ENCODE measurements around the gene VOPP1.
A peak's percentile ranks its signal among the peaks of the same experiment; 100 is the strongest.
"Not testable (repeated sequence)": the region's sequence is repeated elsewhere in the genome, so short reads cannot be mapped to it uniquely, and the experiment has no call there.

VOPP1 gene

DNA sequence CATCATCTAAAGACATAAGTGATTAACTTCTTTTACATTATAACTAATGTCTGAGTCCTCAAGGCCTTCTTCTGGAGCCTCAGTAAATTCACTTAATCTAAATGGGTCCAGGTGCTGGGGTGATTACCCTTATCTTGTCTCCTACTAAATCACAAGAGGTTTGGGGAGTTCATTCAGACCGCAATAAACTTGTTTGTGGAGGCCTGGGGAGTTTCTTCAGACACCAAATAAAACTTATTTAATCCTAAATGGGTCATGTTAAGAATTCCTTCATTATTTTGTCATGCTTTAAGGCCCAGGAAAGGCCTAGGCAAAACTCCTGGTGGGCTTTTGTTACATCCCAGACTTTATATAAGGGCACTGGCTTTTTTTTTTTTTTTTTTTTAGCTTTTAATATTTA lies 62.1 kb downstream of the VOPP1 start:
- not testable (repeated sequence) for DNase-seq (ENCODE audit: low spot score)

DNA sequence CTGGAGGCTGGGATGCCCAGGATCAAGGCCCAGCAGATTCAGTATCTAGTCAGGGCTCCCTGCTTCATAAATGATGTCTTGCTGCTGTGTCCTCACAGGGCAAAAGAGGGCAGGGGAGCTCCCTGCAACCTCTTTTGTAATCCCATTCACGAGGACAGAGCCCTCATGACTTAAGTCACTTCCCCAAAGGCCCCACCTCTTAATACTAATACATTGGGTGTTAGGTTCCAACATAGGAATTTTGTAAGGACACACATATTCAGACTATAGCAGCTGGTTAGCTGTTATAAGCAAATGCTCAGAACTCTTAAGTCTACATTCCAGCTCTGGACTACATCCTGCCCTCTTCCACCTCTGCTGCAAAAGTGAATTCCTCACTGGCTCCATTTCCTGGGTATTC lies 63.0 kb downstream of the VOPP1 start:
- DNase-seq (ENCODE audit: low spot score), result no peak

DNA sequence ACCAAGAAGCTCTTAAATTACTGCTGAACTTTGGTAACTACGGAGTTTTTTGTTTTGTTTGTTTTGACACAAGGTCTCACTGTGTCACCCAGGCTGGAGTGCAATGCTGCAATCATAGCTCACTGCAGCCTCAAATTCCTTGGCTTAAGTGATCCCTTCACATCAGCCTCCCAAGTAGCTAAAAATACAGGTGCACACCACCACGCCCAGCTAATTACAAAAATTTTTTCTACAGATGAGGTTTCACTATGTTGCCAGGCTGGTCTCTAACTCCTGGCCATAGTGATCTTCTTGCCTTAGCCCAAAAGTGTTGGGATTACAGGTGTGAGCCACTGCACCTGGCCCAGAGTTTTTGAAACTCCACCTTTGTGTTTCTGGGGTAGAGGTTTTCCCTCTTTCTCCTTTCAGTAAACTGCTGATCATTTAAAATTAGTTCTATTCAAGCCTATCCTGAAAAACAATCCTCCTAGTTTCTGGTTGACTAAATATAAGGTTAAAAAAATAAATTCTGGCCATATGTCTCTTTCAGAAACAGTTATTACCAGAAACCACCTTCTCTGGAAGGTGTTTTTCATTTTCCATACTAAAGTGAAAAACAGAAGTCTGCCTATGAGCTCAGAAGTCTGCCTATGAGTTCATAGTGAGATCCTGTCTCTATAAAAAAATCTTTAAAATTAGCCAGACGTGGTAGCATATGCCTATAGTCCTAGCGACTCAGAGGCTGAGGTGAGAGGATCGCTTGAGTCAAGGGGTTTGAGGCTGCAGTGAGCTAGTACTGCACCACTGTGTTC lies 63.9 kb downstream of the VOPP1 start:
- no peak for DNase-seq (ENCODE audit: low spot score)

DNA sequence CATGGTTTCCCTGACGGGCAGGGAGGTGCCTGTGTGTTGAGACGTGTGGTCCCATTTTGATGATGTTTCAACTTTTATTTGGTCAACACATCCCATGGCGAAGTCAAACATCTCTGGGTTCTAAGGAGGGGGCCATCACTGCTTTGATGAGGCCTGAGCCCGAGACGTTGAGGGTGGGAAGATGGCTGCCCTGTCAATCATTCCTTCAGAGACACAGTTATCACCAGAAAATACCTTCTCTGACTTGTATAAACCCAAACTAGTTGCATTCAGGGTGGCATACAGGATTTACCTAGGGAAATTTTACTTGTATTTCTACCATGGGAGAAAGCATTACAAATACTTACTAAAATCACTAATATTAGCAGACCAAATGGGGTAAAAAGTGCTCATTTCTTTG lies 64.6 kb downstream of the VOPP1 start:
- no peak for DNase-seq (ENCODE audit: low spot score)

DNA sequence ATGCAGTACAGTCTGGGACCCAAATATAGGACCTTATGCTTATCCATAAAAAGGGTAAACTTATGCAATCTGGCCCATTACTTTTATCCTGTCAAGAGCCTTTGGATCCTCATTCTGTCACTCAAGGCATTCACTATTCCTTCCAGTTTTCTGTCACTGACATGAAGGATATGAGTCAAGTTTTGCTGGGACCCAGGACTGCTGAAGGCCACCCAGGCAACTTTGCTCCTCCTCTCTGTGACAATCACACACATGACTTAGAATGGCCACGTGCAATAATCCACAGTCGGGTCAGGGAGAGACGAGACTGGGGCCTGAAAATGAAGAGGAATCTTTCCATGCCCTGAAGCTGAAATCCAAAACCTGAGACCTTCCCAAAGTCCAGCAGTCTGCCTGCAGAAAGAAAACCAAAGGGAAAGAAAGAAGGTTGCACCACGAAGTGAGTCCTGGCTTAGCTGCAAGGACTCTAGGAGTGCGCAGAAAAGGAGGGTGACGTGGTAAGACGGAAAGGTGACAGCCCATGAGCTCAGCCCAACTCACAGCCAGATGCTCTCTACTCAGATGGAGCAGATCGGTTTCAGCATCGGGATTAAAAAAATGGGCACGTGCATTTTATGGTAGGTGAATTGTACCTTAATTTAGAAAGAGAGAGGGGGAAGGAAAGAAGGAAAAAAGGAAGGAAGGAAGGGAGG lies 67.2 kb downstream of the VOPP1 start:
- DNase-seq (ENCODE audit: low spot score), result no peak

DNA sequence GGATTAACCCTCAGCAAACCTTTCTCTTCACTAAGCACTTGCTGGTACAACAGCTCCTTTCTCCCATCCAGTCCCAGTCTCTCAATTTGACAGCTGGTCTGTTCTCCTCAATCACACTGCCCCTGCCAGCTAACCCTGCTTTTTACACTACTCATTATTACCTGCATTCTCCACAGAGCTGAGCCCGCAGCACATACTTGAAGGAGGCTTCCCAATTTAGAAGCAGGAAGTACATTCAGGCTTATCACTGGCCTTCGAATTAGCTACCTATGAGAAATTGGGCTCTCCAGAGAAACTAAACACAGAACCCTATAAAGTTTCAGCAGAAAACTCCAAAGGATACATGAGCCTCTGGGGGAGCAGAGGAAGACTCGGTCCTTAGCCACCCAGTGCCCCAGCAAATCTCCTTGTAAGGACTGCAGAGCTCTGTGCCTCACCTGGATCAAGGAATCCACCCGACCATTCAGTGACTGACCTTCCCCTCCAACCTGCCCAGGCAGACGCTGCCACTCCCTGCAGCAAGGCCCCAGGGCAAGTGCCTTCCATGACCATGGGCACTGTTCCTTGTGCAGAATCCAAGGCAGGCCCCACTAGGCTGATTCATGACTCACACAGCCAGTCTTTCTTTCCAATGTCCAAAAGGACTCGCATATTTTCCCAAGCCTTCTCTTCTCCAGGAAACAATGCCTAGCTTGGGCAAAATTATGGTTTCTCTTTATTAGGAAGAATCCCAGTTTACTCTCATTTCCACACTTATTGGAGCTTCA lies 68.0 kb downstream of the VOPP1 start:
- no peak for DNase-seq (ENCODE audit: low spot score)

DNA sequence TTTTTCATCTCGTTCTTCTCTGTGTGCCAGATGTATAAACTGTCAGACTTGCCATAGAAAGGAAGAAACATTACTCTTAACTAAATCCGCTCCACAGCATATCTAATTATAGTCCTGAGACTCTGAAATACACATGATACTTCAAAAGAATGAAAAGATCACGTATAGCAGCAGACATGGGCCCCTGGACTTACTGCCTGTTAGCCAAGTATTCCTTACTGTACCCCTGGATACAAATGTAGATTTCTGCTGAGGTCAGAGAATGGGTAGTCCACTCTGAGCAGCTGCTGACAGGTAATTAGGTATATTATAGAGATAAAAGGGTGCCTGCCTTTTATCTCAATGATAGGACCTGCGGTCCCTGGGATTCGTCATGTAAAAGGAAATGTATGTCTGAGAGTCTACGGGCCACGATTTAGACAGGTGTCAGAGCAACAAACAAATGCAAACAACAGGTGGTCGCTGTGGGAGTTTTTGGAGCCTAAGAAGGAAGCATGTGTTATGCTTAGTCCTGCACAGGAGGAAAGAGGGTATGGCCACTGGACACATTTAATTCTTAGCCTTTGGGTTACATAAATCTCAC lies 69.4 kb downstream of the VOPP1 start:
- DNase-seq (ENCODE audit: low spot score), result no peak

DNA sequence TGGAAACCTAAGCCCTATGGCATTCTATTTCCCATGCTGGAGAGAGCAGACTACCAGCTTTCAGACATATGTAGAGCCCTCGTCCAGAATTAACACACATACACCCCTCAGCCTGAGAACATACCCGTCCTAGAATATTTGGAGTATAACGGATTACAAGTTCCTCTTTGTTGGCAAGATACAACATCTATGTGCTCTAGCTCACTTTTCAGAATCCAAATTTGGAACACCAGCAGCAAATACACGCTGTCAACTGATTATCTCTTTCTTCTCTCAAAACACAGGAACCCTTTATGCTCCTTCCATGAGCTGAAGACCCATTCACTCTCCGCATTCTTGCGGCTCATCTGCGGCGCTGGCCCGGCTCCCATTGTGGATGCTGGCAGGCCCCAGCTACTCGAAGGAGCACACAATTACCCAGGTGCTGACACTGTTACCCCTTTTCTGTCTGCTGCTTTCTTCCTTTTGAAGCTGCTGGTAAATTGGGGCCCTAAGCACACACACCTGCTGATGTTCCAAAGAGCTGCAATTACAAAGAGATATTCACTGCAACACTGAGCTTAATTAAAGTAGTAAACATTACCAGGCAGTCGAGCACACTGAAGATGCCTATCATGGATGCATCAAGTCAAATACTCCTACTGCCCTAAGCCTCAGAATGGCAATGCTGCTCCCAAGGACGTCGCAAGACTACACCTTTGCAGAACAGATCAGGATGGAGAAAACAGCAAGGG lies 70.0 kb downstream of the VOPP1 start:
- DNase-seq (ENCODE audit: low spot score), result no peak

DNA sequence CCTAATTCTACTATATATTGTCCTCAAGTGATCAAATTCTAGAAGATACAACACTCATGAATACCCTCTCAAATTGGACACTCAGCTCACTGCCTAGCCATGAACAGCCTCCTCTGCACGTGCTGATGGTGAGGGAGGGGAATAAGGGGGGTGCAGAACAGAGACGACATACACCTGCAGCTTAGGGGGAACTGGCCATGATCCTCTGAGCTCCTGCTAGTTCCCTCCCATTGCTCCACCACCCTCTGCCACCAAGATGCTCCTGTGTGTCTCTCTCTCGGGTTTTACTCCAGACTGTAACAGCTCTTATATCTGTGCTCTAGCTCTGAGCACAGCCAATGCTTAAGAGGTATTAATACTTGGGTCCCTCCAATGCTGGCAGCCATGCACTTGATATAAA lies 70.7 kb downstream of the VOPP1 start:
- DNase-seq (ENCODE audit: low spot score), result no peak

DNA sequence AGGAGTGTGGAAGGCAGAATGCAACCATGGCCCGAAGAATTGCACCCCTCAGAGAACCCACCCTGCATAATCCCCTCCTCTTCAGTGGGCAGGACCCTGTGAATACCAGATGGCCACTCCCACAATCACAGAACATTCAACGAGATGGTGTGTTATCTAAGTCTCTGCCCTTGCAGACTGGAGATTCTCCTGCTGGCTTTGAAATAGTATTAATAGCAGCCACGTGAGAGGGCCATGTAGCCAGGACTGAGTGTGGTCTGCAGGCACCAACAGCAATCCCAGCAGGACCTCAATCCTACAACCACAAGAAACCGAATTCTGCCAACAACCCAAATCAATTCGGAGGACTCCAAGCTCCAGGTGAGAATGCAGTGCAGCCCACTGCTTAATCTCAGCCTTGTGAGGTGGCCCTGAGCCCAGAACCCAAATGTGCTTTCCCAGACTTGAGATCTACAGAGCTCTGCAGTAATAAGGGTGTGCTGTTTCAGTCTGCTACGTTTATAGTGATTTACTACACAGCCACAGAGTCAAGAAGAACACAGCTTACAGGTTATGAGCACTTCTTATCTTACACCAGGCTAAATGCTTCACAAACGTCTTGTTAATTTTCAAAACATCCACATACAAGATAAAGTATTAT lies 72.1 kb downstream of the VOPP1 start:
- DNase-seq (ENCODE audit: low spot score), result no peak

DNA sequence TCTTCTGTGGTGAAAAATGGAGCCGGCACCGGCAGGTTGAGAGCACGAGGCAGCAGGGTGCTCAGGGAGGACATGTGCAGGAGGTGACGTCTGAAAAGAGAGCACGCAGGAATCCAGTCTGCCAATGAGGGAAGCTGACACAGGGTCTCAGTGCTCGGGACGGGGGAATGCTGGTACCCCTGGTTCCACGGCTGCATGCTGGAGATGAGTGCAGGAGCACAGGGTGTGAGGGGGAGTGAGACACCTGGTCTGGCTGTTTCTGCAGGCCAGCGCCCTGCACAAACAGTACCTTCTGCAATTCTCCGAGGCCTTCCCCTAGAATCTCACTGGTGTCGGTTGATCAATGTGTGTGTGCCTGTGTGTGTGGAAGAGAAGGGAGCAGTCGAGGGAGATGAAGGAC lies 72.7 kb downstream of the VOPP1 start:
- DNase-seq (ENCODE audit: low spot score), result no peak

DNA sequence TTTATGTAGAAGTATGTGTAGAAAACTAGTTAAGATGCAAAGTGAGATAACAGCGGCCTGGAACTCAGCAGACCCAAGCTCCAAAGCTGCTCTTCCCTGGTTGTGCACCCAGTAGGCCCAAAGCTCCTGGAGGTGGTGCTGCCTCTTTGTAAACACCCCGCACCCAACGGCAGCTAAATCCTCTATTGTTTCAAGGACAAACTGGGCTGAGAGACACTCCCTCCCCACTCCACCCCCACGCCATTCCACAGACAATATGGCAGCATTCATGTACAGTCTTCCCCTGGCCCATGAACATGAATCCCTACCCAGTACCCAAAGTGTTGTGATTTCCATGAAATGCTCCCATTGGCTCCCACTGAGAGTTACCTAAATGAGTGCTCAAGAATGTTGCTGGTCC lies 73.5 kb downstream of the VOPP1 start:
- DNase-seq (ENCODE audit: low spot score), result no peak

DNA sequence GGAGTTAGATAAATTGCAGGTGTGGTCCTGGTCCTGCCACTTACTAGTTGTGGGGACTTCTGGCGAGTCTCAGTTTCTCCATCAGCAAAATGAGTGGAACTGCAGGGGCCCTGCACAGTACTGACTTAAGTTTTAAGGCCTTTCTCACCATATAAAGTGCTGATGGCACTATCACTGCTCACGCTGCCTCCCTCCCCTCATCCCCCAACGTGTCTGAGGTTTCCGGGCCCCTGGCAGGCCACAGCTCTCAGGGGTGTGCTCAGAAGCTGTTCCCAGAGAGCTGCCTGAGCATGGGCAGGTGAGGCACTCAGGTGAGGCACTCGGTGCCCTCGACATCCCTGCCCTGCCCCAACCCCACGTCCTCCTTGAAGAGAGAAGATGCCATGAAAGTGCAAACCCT lies 74.2 kb downstream of the VOPP1 start:
- no peak for DNase-seq (ENCODE audit: low spot score)

DNA sequence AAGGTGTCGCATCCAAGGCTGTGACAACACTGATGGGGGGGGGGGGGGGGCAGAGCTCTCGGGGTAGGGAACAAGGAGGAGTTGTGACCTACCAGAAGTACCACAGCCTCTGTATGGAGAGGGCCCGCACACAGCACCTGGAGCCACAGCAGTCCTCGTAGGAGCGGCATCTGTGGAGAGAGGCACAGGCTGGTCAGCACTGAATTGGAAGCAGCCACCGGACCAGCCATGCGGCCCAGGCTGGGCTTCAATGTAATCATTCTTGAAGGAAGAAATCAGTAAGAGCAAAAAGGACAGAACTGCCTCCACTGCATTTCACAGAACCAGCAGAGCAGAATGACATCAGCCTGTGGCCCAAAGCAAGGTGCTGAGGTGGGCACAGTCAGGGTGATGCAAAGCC lies 74.8 kb downstream of the VOPP1 start:
- DNase-seq (ENCODE audit: low spot score), result no peak

DNA sequence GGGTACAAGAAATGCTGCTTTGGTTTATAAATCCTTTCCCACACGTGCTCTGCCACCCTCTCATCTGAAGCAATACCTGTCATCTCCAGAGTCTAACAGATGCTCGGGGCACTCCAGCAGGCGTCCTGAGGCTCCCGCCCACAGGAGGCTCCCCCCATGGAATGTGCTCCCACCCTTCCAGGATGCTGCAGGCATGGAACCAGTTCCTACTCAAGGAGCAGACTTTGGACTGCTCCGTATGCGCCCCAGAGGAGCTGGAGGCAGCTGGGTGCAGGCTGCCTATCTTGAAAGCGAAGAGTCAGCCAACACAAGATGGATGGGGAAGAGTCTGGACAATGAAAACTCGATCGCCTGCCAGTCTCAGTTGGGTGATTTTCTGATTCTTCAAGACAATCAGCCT lies 75.4 kb downstream of the VOPP1 start:
- DNase-seq (ENCODE audit: low spot score), result no peak

DNA sequence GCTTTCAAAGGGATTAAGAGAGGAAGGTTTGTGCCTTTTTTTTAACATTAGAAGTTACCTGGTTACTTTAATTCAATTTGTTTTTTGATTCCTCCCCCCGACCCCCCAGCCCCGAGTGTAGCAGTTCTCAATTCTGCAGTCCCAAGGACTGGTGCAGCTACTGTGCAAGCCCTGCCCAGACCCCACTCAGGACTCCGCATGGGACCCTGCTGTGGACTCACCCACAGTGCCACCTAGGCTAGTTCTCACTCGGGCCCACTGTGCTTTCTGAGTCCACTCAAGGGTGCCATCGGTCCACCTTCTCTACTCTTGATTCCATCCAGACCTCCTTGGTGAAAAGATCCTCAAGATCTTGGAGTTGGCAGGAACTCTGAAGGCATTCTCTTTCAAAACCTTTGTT lies 77.4 kb downstream of the VOPP1 start:
- no peak for DNase-seq (ENCODE audit: low spot score)

DNA sequence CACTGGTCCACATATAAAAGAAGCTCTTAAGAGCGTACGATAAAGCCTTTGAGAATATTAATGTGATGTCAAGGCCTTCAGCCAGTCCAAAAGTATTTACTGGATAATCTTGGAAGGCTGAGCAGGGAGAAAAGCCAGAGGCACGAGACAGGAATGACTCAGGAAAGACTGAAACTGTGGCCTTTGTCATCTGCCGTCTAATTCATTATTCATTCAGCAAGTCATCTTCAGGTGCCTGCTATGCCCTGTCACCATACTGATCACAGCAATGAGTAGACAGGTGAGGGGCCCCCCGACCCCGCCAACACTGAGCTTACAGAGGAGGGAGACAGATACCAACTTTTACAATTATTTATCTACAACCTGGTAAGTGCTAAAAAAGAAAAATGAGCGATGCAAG lies 78.9 kb downstream of the VOPP1 start:
- peak; percentile 78 for DNase-seq (ENCODE audit: low spot score)

DNA sequence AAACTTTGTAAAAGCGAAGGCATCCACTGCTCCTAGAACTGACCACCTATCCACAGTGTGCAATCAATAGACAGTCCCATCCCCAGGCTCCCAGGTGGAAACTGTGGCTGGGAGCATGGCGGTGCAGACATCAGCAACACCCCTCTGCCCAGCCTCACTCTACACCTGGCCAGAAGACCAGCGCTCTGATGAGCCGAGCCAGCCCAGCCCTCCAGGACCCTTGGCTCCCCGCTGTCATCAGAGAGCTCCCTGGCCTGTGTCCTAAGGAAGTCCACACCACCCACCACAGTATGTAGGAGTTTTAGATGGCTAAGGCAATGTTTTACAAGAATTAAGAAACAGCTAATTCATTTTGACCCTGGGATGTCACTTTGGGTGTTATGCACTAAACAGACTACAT lies 81.0 kb downstream of the VOPP1 start:
- DNase-seq (ENCODE audit: low spot score), result no peak

DNA sequence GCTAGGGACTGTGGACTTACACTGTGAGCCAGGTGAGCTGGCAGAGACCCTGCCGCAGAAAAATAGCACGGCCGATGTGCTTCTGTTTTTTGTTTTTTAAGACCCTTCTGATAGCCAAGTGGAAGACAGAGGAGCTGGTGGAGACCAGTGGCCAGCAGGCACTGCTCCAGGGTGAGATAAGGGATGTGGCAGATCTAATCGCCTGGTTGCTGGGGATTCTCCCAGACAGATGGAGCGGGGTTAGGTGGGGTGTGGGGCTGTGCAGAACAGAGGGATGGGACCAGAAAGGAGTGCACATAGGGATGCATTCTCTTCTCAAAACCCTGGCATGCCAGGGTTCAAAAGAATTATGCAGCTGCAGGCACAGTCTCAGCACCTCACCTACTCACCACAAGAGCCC lies 82.2 kb downstream of the VOPP1 start:
- no peak for DNase-seq (ENCODE audit: low spot score)

DNA sequence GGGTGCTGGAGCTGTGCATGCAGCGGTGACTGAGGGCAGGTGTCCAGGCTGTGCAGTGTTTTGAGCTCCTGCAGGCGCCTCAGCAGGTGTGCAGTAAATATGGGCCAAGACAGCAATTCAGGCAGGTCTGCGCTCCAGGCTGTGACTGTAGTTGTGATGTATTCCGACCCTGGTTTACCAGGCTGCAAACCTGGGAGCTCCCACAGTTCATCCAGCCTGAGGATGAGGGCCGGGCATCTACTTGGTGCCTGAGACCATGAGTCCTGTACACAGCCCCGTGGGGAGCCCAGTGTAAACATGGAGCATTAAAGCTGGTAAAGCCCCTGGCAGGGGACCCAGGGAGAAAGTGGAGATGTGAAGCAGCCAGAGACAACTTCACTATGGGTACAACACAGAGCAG lies 82.8 kb downstream of the VOPP1 start:
- no peak for DNase-seq (ENCODE audit: low spot score)

DNA sequence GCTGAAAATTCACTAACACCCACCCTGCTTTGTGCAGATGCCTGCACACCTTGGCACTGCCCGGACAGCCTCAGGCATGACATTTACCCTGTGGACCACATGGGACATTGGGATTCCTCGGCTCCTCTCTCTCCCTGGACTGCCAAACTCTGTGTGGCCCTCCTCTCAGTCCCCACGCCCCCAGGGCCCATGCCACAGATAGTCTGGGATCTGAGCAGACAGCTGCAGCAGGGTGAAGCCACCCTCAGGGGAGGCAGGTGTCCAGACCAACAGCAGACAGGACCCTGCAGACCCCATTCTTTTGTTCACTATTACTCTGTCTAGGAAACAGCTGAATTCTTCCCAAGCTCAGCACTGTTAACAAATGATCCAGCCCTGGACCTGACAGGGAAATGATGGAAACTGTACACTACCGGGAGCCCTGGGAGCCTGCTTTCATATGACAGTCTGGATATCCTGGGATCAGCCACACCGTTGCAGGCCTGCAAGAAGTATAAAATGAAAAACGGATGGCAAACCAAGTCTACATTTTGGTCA lies 83.4 kb downstream of the VOPP1 start:
- no peak for DNase-seq (ENCODE audit: low spot score)

Measured in RKO (cell line).